H1 (cell line): ENCODE results near the gene ADO. TPM values are rescaled to one million over a fixed set of nuclear protein-coding genes. Genes with fewer than 3 reads are reported as not detected.

Experiments
- PHF8 ChIP-seq: fragments of 200-600 bp; sonication (generic); conservative IDR thresholded peaks from 2 replicates; pipeline ENCODE4 v1.7.1; 2012; ENCODE audit warnings: low read depth, mild to moderate bottlenecking, inconsistent platforms, low read length, moderate library complexity
- polyA plus RNA-seq, 7 experiments: library from polyadenylated mRNA; depleted of rRNA in 3 of 7; stranded (reverse) in 5 of 7; unstranded in 2 of 7; fragments of >200 nt in 5 of 7; fragments of 200-250 nt in 2 of 7; gene quantifications; 1 replicate in 5 of 7; 2 replicates in 1 of 7; 4 replicates in 1 of 7; pipeline versions ENCODE4 v1.2.1 to v1.2.3, GENCODE V29; 2011 to 2013; ENCODE audit warnings: missing spikeins in 2 of 7, mixed read lengths in 2 of 7
- total RNA-seq: library from RNA; stranded (reverse); fragmentation: NEBNext Ultra II Directional; extraction: Animal tissue kit (Norgen Biotek cat#: 25700); gene quantifications from 2 replicates; pipeline ENCODE4 v1.2.1, GENCODE V29; 2021

Gene ADO
- total and polyA plus RNA-seq, 2 of the 8 experiments (the other 6 are each of a cell fraction or from before 2014, with no cell fraction given) = 18.7 to 27.9 TPM

- no peak for TF ChIP-seq PHF8
Observed at GRCh38 chr10:62842983-62843382, 38.5 kb downstream of the ADO start (continued).
